Mesendoderm (in vitro differentiated cells): ENCODE results near the gene TAOK3.

Experiments used
- DNase-seq: peaks from one replicate; pipeline ENCODE4 v3.0.0; 2013
- H2AK5ac ChIP-seq: 2 replicates; pipeline ENCODE4 v1.6.1; 2013; ENCODE audit warnings: low read length, inconsistent platforms
- H2BK120ac ChIP-seq: 2 replicates; pipeline ENCODE4 v1.6.1; 2013; ENCODE audit warnings: low read depth, mild to moderate bottlenecking, low read length, moderate library complexity, mixed read lengths
- H2BK15ac ChIP-seq: replicated peaks from 2 replicates; pipeline ENCODE4 v1.6.1; 2013; ENCODE audit warnings: low read depth, mild to moderate bottlenecking, moderate library complexity
- H2BK5ac ChIP-seq: 2 replicates; pipeline ENCODE4 v1.6.1; 2013; ENCODE audit warnings: low read length, inconsistent platforms
- H3K18ac ChIP-seq: 2 replicates; pipeline ENCODE4 v1.6.1; 2013; ENCODE audit warnings: mild to moderate bottlenecking, low read length, mixed read lengths
- H3K23ac ChIP-seq: one replicate; pipeline ENCODE4 v1.6.1; 2013; ENCODE audit warnings: low read length
- H3K27ac ChIP-seq: 2 replicates; pipeline ENCODE4 v1.5.1; 2013; ENCODE audit warnings: low read depth, mild to moderate bottlenecking, inconsistent platforms, low read length, moderate library complexity
- H3K27me3 ChIP-seq: 2 replicates; pipeline ENCODE4 v1.6.1; 2013; ENCODE audit warnings: low read length, control low read depth, mild to moderate bottlenecking, inconsistent platforms; ENCODE audit not compliant: insufficient read depth, poor library complexity
- H3K36me3 ChIP-seq: 2 replicates; pipeline ENCODE4 v1.6.1; 2013; ENCODE audit warnings: low read length, inconsistent platforms; ENCODE audit not compliant: control insufficient read depth, insufficient read depth
- H3K4ac ChIP-seq: one replicate; pipeline ENCODE4 v1.6.1; 2013; ENCODE audit warnings: low read depth, mild to moderate bottlenecking, low read length, moderate library complexity
- H3K4me1 ChIP-seq: 2 replicates; pipeline ENCODE4 v1.6.1; 2013; ENCODE audit warnings: low read depth, low read length, inconsistent platforms; ENCODE audit not compliant: control insufficient read depth
- H3K4me2 ChIP-seq: 2 replicates; pipeline ENCODE4 v1.6.1; 2013; ENCODE audit warnings: low read length
- H3K4me3 ChIP-seq: 2 replicates; pipeline ENCODE4 v1.5.1; 2013; ENCODE audit warnings: mild to moderate bottlenecking, low read length
- H3K56ac ChIP-seq: one replicate; pipeline ENCODE4 v1.6.1; 2013; ENCODE audit warnings: low read length
- H3K79me1 ChIP-seq: 2 replicates; pipeline ENCODE4 v1.6.1; 2013; ENCODE audit warnings: low read length, inconsistent platforms
- H3K79me2 ChIP-seq: 2 replicates; pipeline ENCODE4 v1.6.1; 2013; ENCODE audit warnings: mild to moderate bottlenecking, low read length; ENCODE audit not compliant: control insufficient read depth, insufficient read depth
- H3K9ac ChIP-seq: 2 replicates; pipeline ENCODE4 v1.6.1; 2013; ENCODE audit warnings: low read length, inconsistent platforms
- H4K5ac ChIP-seq: one replicate; pipeline ENCODE4 v1.6.1; 2013; ENCODE audit warnings: low read length
- H4K8ac ChIP-seq: one replicate; pipeline ENCODE4 v1.6.1; 2013; ENCODE audit warnings: low read depth, mild to moderate bottlenecking, control low read depth, low read length, moderate library complexity
- WGBS: extraction: QIAGEN DNeasy Blood & Tissue Kit; methylation state at CpG from one replicate; pipeline ENCODE4 v1.1.7; 2013; ENCODE audit warnings: low lambda C conversion rate, missing lambda C conversion rate; ENCODE audit not compliant: insufficient coverage; ENCODE audit errors: extremely low coverage; 5-methylcytosine and 5-hydroxymethylcytosine counted together

The TAOK3 gene

GRCh38 chr12:118358612-118359540, 13.8 kb downstream of the TAOK3 start:
- no peak overlapping the region for H2BK120ac ChIP-seq
- no peak overlapping the region for H3K18ac ChIP-seq
- no peaks in the 10 kb centered on the region for H3K36me3 ChIP-seq
- H2BK5ac ChIP-seq = no peak overlapping the region
- H3K4me3 ChIP-seq = no peak overlapping the region
- no peak for DNase-seq
- no CpG with 5 or more reads among the region's 7 CpGs for WGBS
- no peak overlapping the region for H3K4ac ChIP-seq
- no peak overlapping the region for H3K9ac ChIP-seq
- H3K27me3 ChIP-seq = no peaks in the 10 kb centered on the region
- no peaks in the 10 kb centered on the region for H3K79me1 ChIP-seq
- no peak overlapping the region for H3K23ac ChIP-seq
- H3K56ac ChIP-seq = no peak overlapping the region
- H4K5ac ChIP-seq = no peak overlapping the region
- H3K4me1 ChIP-seq = no peaks in the 10 kb centered on the region
- H3K4me2 ChIP-seq = no peak overlapping the region
- no peak overlapping the region for H2AK5ac ChIP-seq
- H3K79me2 ChIP-seq = no peaks in the 10 kb centered on the region
- H2BK15ac ChIP-seq = no peak overlapping the region
- no peak overlapping the region for H3K27ac ChIP-seq
- no peak overlapping the region for H4K8ac ChIP-seq

GRCh38 chr12:118358008-118358359, 14.7 kb downstream of the TAOK3 start:
- Histone ChIP-seq H3K56ac (no peak overlapping the region), H4K5ac (no peak overlapping the region), H2BK5ac (no peak overlapping the region), H3K27me3 (no peaks in the 10 kb centered on the region), H3K4ac (no peak overlapping the region), H3K79me2 (no peaks in the 10 kb centered on the region), H3K79me1 (no peaks in the 10 kb centered on the region), H3K4me2 (no peak overlapping the region), H3K4me1 (no peaks in the 10 kb centered on the region), H2BK15ac (no peak overlapping the region), H3K36me3 (no peaks in the 10 kb centered on the region), H3K23ac (no peak overlapping the region), H2BK120ac (no peak overlapping the region), H3K9ac (no peak overlapping the region), H4K8ac (no peak overlapping the region), H3K18ac (no peak overlapping the region), H2AK5ac (no peak overlapping the region), H3K27ac (no peak overlapping the region), H3K4me3 (no peak overlapping the region)
- WGBS = no CpG with 5 or more reads among the region's 1 CpG
- no peak for DNase-seq

- Histone ChIP-seq H2BK15ac (no peak overlapping the region), H4K5ac (no peak overlapping the region), H4K8ac (no peak overlapping the region), H3K79me2 (no peaks in the 10 kb centered on the region), H2BK5ac (no peak overlapping the region), H2BK120ac (no peak overlapping the region), H2AK5ac (no peak overlapping the region), H3K36me3 (no peaks in the 10 kb centered on the region), H3K23ac (no peak overlapping the region), H3K4ac (no peak overlapping the region), H3K56ac (no peak overlapping the region), H3K27me3 (no peaks in the 10 kb centered on the region), H3K79me1 (no peaks in the 10 kb centered on the region), H3K9ac (no peak overlapping the region), H3K4me3 (no peak overlapping the region), H3K27ac (no peak overlapping the region), H3K18ac (no peak overlapping the region), H3K4me2 (no peak overlapping the region), H3K4me1 (no peaks in the 10 kb centered on the region)
- WGBS = no CpG with 5 or more reads among the region's 7 CpGs
- DNase-seq = no peak
Measured at GRCh38 chr12:118357257-118358007, 15.3 kb downstream of the TAOK3 start.

GRCh38 chr12:118356809-118357256, 15.9 kb downstream of the TAOK3 start:
- H2BK15ac ChIP-seq = no peak overlapping the region
- no peak overlapping the region for H3K23ac ChIP-seq
- H3K4me3 ChIP-seq = no peak overlapping the region
- H3K79me1 ChIP-seq = no peaks in the 10 kb centered on the region
- H2BK120ac ChIP-seq = no peak overlapping the region
- H3K27me3 ChIP-seq = no peaks in the 10 kb centered on the region
- DNase-seq = no peak
- no peaks in the 10 kb centered on the region for H3K36me3 ChIP-seq
- H3K4me2 ChIP-seq = no peak overlapping the region
- no peaks in the 10 kb centered on the region for H3K4me1 ChIP-seq
- H2BK5ac ChIP-seq = no peak overlapping the region
- no peak overlapping the region for H3K18ac ChIP-seq
- H3K79me2 ChIP-seq = no peaks in the 10 kb centered on the region
- H3K9ac ChIP-seq = no peak overlapping the region
- no peak overlapping the region for H4K5ac ChIP-seq
- no CpG with 5 or more reads among the region's 1 CpG for WGBS
- no peak overlapping the region for H3K4ac ChIP-seq
- no peak overlapping the region for H3K56ac ChIP-seq
- no peak overlapping the region for H3K27ac ChIP-seq
- no peak overlapping the region for H4K8ac ChIP-seq
- no peak overlapping the region for H2AK5ac ChIP-seq

GRCh38 chr12:118355843-118356242, 16.9 kb downstream of the TAOK3 start:
- Histone ChIP-seq H3K27ac (no peak overlapping the region), H3K4me3 (no peak overlapping the region), H2AK5ac (no peak overlapping the region), H2BK15ac (no peak overlapping the region), H2BK120ac (no peak overlapping the region), H4K5ac (no peak overlapping the region), H2BK5ac (no peak overlapping the region), H3K4ac (no peak overlapping the region), H3K79me2 (no peaks in the 10 kb centered on the region), H3K9ac (no peak overlapping the region), H3K36me3 (no peaks in the 10 kb centered on the region), H3K79me1 (no peaks in the 10 kb centered on the region), H4K8ac (no peak overlapping the region), H3K23ac (no peak overlapping the region), H3K56ac (no peak overlapping the region), H3K4me1 (no peaks in the 10 kb centered on the region), H3K4me2 (no peak overlapping the region), H3K18ac (no peak overlapping the region), H3K27me3 (no peaks in the 10 kb centered on the region)
- no peak for DNase-seq
- WGBS = no CpG with 5 or more reads among the region's 1 CpG
